Neuronal stem cell (in vitro differentiated cells): ENCODE measurements around the gene LGR5.

ENCODE experiments used
- DNase-seq: peaks from one replicate; pipeline ENCODE4 v3.0.0-alpha.2; 2013; ENCODE audit warnings: low spot score
- H2AFZ ChIP-seq: one replicate; pipeline ENCODE4 v1.6.1; 2013; ENCODE audit warnings: mild to moderate bottlenecking, low read length, inconsistent platforms
- H2AK5ac ChIP-seq: 2 replicates; pipeline ENCODE4 v1.6.1; 2013; ENCODE audit warnings: low read depth, mild to moderate bottlenecking, inconsistent platforms, low read length, moderate library complexity, mixed read lengths
- H2BK120ac ChIP-seq: 2 replicates; pipeline ENCODE4 v1.6.1; 2013; ENCODE audit warnings: low read depth, mild to moderate bottlenecking, inconsistent platforms, low read length, moderate library complexity, mixed read lengths
- H2BK12ac ChIP-seq: one replicate; pipeline ENCODE4 v1.6.1; 2013; ENCODE audit warnings: low read length, inconsistent platforms
- H2BK15ac ChIP-seq: 2 replicates; pipeline ENCODE4 v1.6.1; 2013; ENCODE audit warnings: mild to moderate bottlenecking, low read length, inconsistent platforms, mixed read lengths
- H2BK5ac ChIP-seq: one replicate; pipeline ENCODE4 v1.6.1; 2013; ENCODE audit warnings: inconsistent platforms, mild to moderate bottlenecking, low read length, moderate library complexity
- H3K14ac ChIP-seq: one replicate; pipeline ENCODE4 v1.6.1; 2013; ENCODE audit warnings: low read length, inconsistent platforms
- H3K18ac ChIP-seq: 2 replicates; pipeline ENCODE4 v1.6.1; 2013; ENCODE audit warnings: low read length, inconsistent platforms
- H3K23ac ChIP-seq: 2 replicates; pipeline ENCODE4 v1.6.1; 2013; ENCODE audit warnings: low read depth, mild to moderate bottlenecking, mixed read lengths, low read length, inconsistent platforms; ENCODE audit not compliant: poor library complexity
- H3K27ac ChIP-seq: replicated peaks from 3 replicates; pipeline ENCODE4 v1.5.1; 2013; ENCODE audit warnings: low read length, inconsistent platforms
- H3K27me3 ChIP-seq, 3 experiments: 2 replicates each; pipeline ENCODE4 v1.6.1; 2013; ENCODE audit warnings: low read length in 3 of 3, mild to moderate bottlenecking in 2 of 3, inconsistent platforms in 1 of 3, low read depth in 1 of 3, mixed read lengths in 1 of 3, moderate library complexity in 1 of 3; ENCODE audit not compliant: control insufficient read depth in 3 of 3, insufficient read depth in 3 of 3
- H3K36me3 ChIP-seq, 2 donors: replicated peaks in 1 of 2; 2 replicates each; pipeline ENCODE4 v1.6.1; 2013; ENCODE audit warnings: low read length in 2 of 2; ENCODE audit not compliant: control insufficient read depth in 2 of 2, insufficient read depth in 2 of 2
- H3K4ac ChIP-seq: 2 replicates; pipeline ENCODE4 v1.6.1; 2013; ENCODE audit warnings: inconsistent platforms, mild to moderate bottlenecking, low read length, moderate library complexity
- H3K4me1 ChIP-seq, 2 donors: 1 replicate in 1 of 2; 2 replicates in 1 of 2; pipeline ENCODE4 v1.6.1; 2013; ENCODE audit warnings: low read length in 2 of 2, low read depth in 1 of 2; ENCODE audit not compliant: control insufficient read depth in 2 of 2, insufficient read depth in 1 of 2
- H3K4me2 ChIP-seq: one replicate; pipeline ENCODE4 v1.6.1; 2013; ENCODE audit warnings: mild to moderate bottlenecking, low read length, inconsistent platforms; ENCODE audit not compliant: insufficient read depth, poor library complexity, severe bottlenecking
- H3K4me3 ChIP-seq, 2 donors: 2 replicates each; pipeline ENCODE4 v1.5.1; 2013; ENCODE audit warnings: low read length in 2 of 2, mild to moderate bottlenecking in 2 of 2, inconsistent platforms in 1 of 2, moderate library complexity in 1 of 2
- H3K79me1 ChIP-seq: one replicate; pipeline ENCODE4 v1.6.1; 2013; ENCODE audit warnings: low read depth, mild to moderate bottlenecking, inconsistent platforms, low read length, moderate library complexity
- H3K9ac ChIP-seq: one replicate; pipeline ENCODE4 v1.6.1; 2013; ENCODE audit warnings: mild to moderate bottlenecking, low read depth, low read length, inconsistent platforms; ENCODE audit not compliant: poor library complexity
- H3K9me3 ChIP-seq, 2 donors: replicated peaks in 1 of 2; 2 replicates each; pipeline versions ENCODE3 to v1.6.1; 2013; ENCODE audit warnings: low read length in 2 of 2, mild to moderate bottlenecking in 2 of 2, inconsistent platforms in 1 of 2, low read depth in 1 of 2, mixed read lengths in 1 of 2, moderate library complexity in 1 of 2; ENCODE audit not compliant: control insufficient read depth in 2 of 2, insufficient read depth in 1 of 2
- H4K8ac ChIP-seq: one replicate; pipeline ENCODE4 v1.6.1; 2013; ENCODE audit warnings: low read depth, mild to moderate bottlenecking, inconsistent platforms, low read length, moderate library complexity
- H4K91ac ChIP-seq: one replicate; pipeline ENCODE4 v1.6.1; 2013; ENCODE audit warnings: low read length, low read depth, mild to moderate bottlenecking, inconsistent platforms; ENCODE audit not compliant: poor library complexity
- WGBS, 2 donors: extraction: QIAGEN DNeasy Blood & Tissue Kit; methylation state at CpG; one replicate each; pipeline ENCODE4 v1.1.7; 2013; ENCODE audit warnings: missing lambda C conversion rate in 2 of 2, mixed read lengths in 1 of 2; ENCODE audit not compliant: insufficient read length in 2 of 2, insufficient replicate concordance in 1 of 2; ENCODE audit errors: extremely low coverage in 2 of 2; 5-methylcytosine and 5-hydroxymethylcytosine counted together

The LGR5 gene

DNA sequence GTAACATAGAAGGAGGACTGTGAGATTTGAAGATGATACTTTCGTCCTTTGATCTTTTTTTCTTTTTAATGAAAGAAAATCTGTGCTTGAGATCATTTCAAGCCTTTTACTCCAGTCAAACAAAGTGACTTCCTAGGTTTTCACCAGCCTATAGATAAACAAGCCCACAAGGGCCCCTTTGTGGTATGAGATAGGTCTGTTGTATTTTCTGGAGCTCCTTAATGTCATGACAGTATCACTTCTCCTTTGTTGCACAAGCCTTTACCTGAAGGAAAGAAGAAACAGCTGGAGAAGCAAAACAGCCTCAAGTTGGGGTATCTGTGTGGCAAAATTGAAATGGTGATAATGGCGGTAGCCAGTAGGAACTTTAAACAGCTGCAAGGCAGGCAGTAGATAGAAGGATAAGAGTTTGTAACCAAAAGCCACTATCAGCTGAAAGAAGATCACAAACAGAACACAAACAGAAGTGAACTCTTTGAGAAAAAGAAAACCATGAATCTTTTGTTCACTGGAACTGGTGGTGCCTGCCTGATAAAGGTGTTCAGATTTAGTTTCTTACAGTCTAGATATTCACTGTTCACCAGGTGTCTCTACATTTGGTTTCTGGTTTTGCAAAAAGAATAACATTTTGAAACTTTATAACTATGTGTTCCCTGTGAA lies 96.8 kb downstream of the LGR5 start:
- no CpG with 5 or more reads among the region's 2 CpGs for WGBS, 2 donors
- Histone ChIP-seq H3K18ac (no peak overlapping the region), H3K14ac (no peak overlapping the region), H3K9me3 (no peaks in the 10 kb centered on the region), H2BK15ac (no peak overlapping the region), H3K23ac (no peak overlapping the region), H3K36me3 (no peaks in the 10 kb centered on the region), H3K27me3 (no peaks in the 10 kb centered on the region), H4K91ac (no peak overlapping the region), H3K4me2 (no peak overlapping the region), H3K27ac (no peak overlapping the region), H3K9ac (no peak overlapping the region), H2BK5ac (no peak overlapping the region), H2BK12ac (no peak overlapping the region), H3K4ac (no peak overlapping the region), H4K8ac (no peak overlapping the region), H3K79me1 (no peaks in the 10 kb centered on the region), H2BK120ac (no peak overlapping the region), H3K4me3 (no peak overlapping the region), H2AK5ac (no peak overlapping the region), H3K4me1 (peaks cover 0 to 2% of the 10 kb centered on the region in 2 donors), H2AFZ (peak overlapping the region; percentile 39)
- no peak for DNase-seq

DNA sequence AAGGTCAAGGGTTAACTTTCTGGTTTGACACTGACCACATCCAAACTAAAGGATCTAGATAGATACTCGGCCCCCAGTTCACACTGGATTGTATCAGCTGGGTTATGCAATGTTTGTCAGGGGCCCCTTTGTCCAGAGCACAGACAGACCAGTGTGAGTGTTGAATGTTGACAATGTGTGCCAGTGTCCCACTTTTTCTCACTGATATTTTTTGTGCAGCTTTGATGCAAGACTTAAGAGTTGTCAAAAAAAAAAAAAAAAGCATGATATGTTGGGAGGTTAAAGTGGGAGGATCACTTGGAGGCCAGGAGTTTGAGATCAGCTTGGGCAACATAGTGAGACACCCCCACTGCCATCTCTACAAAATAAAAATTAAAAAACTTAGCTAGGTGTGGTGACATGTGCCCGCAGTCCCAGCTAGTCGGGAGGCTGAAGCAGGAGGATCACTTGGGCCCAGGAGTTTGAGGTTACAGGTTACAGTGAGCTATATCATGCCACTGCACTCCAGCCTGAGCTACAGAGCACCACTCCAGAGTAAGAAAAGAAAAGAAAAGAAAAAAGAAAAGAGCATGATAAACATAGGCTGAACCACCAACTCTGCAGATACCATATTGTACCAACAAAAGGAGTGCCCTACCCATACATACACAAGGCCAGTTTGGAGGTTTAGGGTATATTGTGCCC lies 97.5 kb downstream of the LGR5 start:
- Histone ChIP-seq H3K27me3 (no peaks in the 10 kb centered on the region), H3K9me3 (no peaks in the 10 kb centered on the region), H2BK15ac (no peak overlapping the region), H4K91ac (no peak overlapping the region), H3K4me3 (no peak overlapping the region), H3K27ac (no peak overlapping the region), H2BK12ac (no peak overlapping the region), H2BK120ac (no peak overlapping the region), H3K4me2 (no peak overlapping the region), H3K4me1 (peaks cover 0 to 2% of the 10 kb centered on the region in 2 donors), H4K8ac (no peak overlapping the region), H3K23ac (no peak overlapping the region), H3K18ac (no peak overlapping the region), H2BK5ac (no peak overlapping the region), H3K36me3 (no peaks in the 10 kb centered on the region), H3K79me1 (no peaks in the 10 kb centered on the region), H2AK5ac (no peak overlapping the region), H3K9ac (no peak overlapping the region), H3K14ac (no peak overlapping the region), H3K4ac (no peak overlapping the region), H2AFZ (no peak overlapping the region)
- no peak for DNase-seq
- no CpG with 5 or more reads among the region's 3 CpGs for WGBS, 2 donors

DNA sequence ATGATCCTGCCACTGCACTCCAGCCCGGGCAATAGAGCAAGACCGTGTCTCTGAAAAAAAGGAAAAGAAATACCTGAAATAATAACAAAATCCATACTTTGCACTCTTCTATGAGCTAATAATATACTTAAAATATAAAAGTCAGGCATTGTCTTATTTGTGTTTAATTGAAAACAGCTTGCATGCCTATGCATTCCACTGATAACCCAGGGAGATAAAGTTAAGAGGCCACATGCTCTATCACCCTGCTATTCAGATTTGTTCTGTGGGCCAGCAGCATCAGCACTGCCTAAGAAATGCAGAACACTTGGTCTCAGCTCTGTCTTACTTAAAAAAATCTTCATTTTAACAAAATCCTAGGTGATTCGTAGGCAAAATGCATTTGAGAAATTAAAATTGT lies 99.2 kb downstream of the LGR5 start:
- H3K4me1 ChIP-seq, result peaks cover 0 to 2% of the 10 kb centered on the region in 2 donors
- H3K23ac ChIP-seq, result no peak overlapping the region
- DNase-seq, result no peak
- H3K14ac ChIP-seq, result no peak overlapping the region
- no peaks in the 10 kb centered on the region for H3K9me3 ChIP-seq
- H2BK120ac ChIP-seq, result no peak overlapping the region
- no peaks in the 10 kb centered on the region for H3K36me3 ChIP-seq
- H3K9ac ChIP-seq, result no peak overlapping the region
- no peak overlapping the region for H4K8ac ChIP-seq
- no peaks in the 10 kb centered on the region for H3K79me1 ChIP-seq
- no peak overlapping the region for H2BK5ac ChIP-seq
- H3K4me2 ChIP-seq, result no peak overlapping the region
- H3K18ac ChIP-seq, result no peak overlapping the region
- H3K4ac ChIP-seq, result no peak overlapping the region
- H2BK12ac ChIP-seq, result no peak overlapping the region
- no peak overlapping the region for H4K91ac ChIP-seq
- no peak overlapping the region for H3K4me3 ChIP-seq
- WGBS, 2 donors, result no CpG with 5 or more reads among the region's 3 CpGs
- no peak overlapping the region for H3K27ac ChIP-seq
- H2AK5ac ChIP-seq, result no peak overlapping the region
- H3K27me3 ChIP-seq, result no peaks in the 10 kb centered on the region
- no peak overlapping the region for H2BK15ac ChIP-seq
- peak overlapping the region; percentile 17 for H2AFZ ChIP-seq

DNA sequence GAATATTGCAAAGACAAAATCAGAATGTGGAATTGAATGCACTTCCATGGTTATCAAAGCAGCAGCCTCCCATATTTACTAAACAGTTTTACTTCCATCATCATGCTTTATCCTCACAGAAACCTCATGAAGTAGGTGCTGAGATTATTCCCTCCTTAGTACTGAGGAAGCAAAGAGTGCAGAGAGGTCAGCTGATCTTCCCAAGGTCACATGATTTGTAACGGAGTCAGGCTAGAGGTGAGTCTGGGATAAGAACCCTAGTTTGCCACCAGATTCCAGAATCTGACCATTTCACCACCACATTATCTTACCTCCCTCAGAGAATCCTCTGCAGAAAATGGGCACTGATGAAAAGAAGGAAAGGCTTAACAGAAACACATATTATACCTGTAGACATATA lies 102.0 kb downstream of the LGR5 start:
- Histone ChIP-seq H4K91ac (no peak overlapping the region), H3K4me1 (no peaks in the 10 kb centered on the region), H3K4me2 (no peak overlapping the region), H3K23ac (no peak overlapping the region), H2BK12ac (no peak overlapping the region), H2AK5ac (no peak overlapping the region), H2AFZ (peak overlapping the region; percentile 0), H3K36me3 (no peaks in the 10 kb centered on the region), H4K8ac (no peak overlapping the region), H3K9me3 (no peaks in the 10 kb centered on the region), H2BK5ac (no peak overlapping the region), H3K4ac (no peak overlapping the region), H3K18ac (no peak overlapping the region), H2BK120ac (no peak overlapping the region), H3K9ac (no peak overlapping the region), H3K79me1 (no peaks in the 10 kb centered on the region), H3K4me3 (no peak overlapping the region), H3K27me3 (no peaks in the 10 kb centered on the region), H2BK15ac (no peak overlapping the region), H3K14ac (no peak overlapping the region), H3K27ac (no peak overlapping the region)
- no peak for DNase-seq
- WGBS, 2 donors, result no CpG with 5 or more reads among the region's 1 CpG
